ENCODE data around the gene DVL2.
A peak's percentile ranks its signal among the peaks of the same experiment; 100 is the strongest.

DVL2 gene

GRCh38 chr17:7234083-7234951 lies at the start of gene DVL2:
Gene DVL2, minus strand, starts transcription at chr17:7234517. Its CDS starts 255 bp downstream, at chr17:7234262.
- DNase-seq, result peak; percentile 97

- DNase-seq, result no peak
These were observed 49.3 kb upstream of the DVL2 start for GRCh38 chr17:7283471-7284216.

- DNase-seq, result no peak
These were observed 48.5 kb upstream of the DVL2 start for GRCh38 chr17:7282752-7283321.

GRCh38 chr17:7281953-7282751 lies 47.8 kb upstream of the DVL2 start:
- DNase-seq, result peak; percentile 50

GRCh38 chr17:7281074-7281952 lies 47.0 kb upstream of the DVL2 start, which contains the start of gene SLC2A4:
Gene SLC2A4, plus strand, starts transcription at chr17:7281718. Its CDS starts 217 bp downstream, at chr17:7281935.
- DNase-seq, result peak; percentile 92

- peak; percentile 83 for DNase-seq
These were observed 46.3 kb upstream of the DVL2 start for GRCh38 chr17:7280519-7281073.

GRCh38 chr17:7279448-7279847 lies 45.1 kb upstream of the DVL2 start:
- no peak for DNase-seq

GRCh38 chr17:7266784-7267183 lies 32.5 kb upstream of the DVL2 start:
- DNase-seq, result no peak

GRCh38 chr17:7263801-7264078 lies 29.4 kb upstream of the DVL2 start:
- DNase-seq, result no peak

GRCh38 chr17:7262935-7263800 lies 28.9 kb upstream of the DVL2 start:
- no peak for DNase-seq

- DNase-seq, result peak; percentile 34
These were observed 28.0 kb upstream of the DVL2 start, which contains the start of gene CLDN7 for GRCh38 chr17:7262192-7262934. Gene CLDN7, minus strand, starts transcription at chr17:7262478. Its CDS starts 435 bp downstream, at chr17:7262043.

- peak; percentile 34 for DNase-seq
These were observed 27.3 kb upstream of the DVL2 start for GRCh38 chr17:7261379-7262191.

- peak; percentile 30 for DNase-seq
These were observed 26.5 kb upstream of the DVL2 start for GRCh38 chr17:7260651-7261378.

- DNase-seq, result no peak
These were observed 25.8 kb upstream of the DVL2 start for GRCh38 chr17:7260151-7260550.

GRCh38 chr17:7259555-7259889 lies 25.2 kb upstream of the DVL2 start:
- DNase-seq, result no peak

- no peak for DNase-seq
These were observed 24.6 kb upstream of the DVL2 start for GRCh38 chr17:7258731-7259554.

GRCh38 chr17:7256766-7257456 lies 22.6 kb upstream of the DVL2 start:
- DNase-seq, result no peak

Measured in left hindlimb (tissue), 1 donor.